Stimulated activated CD8-positive, alpha-beta memory T cell treated with anti-CD3 and anti-CD28 coated beads, Interleukin-4, amount 100 ng/mL, for 48 hours (primary cell): ENCODE measurements around the gene DLGAP1.

Experiments used
- DNase-seq: peaks from one replicate; pipeline ENCODE4 v3.0.0-alpha.2; 2020

DLGAP1 gene

GRCh38 chr18:3982541-3982940, 472.6 kb downstream of the DLGAP1 start:
- no peak for DNase-seq

GRCh38 chr18:3979024-3979423, 476.1 kb downstream of the DLGAP1 start:
- no peak for DNase-seq

- no peak for DNase-seq
Observed at GRCh38 chr18:3973191-3973850, 481.8 kb downstream of the DLGAP1 start.

- DNase-seq = no peak
Observed at GRCh38 chr18:3972291-3972930, 482.7 kb downstream of the DLGAP1 start.

GRCh38 chr18:3970929-3971328, 484.2 kb downstream of the DLGAP1 start:
- no peak for DNase-seq

- DNase-seq = no peak
Observed at GRCh38 chr18:3967359-3968180, 487.5 kb downstream of the DLGAP1 start.

GRCh38 chr18:3966642-3967358, 488.3 kb downstream of the DLGAP1 start:
- DNase-seq = no peak

GRCh38 chr18:3966246-3966641, 488.9 kb downstream of the DLGAP1 start:
- no peak for DNase-seq

GRCh38 chr18:3960977-3961376, 494.1 kb downstream of the DLGAP1 start:
- no peak for DNase-seq

- DNase-seq = no peak
Observed at GRCh38 chr18:3960142-3960541, 495.0 kb downstream of the DLGAP1 start.

- DNase-seq = no peak
Observed at GRCh38 chr18:3952031-3952430, 503.1 kb downstream of the DLGAP1 start.

- DNase-seq = no peak
Observed at GRCh38 chr18:3950668-3951404, 504.3 kb downstream of the DLGAP1 start.

GRCh38 chr18:3948958-3949357, 506.1 kb downstream of the DLGAP1 start:
- DNase-seq = no peak

- DNase-seq = no peak
Observed at GRCh38 chr18:3947383-3947782, 507.7 kb downstream of the DLGAP1 start.

GRCh38 chr18:3935305-3935704, 519.8 kb downstream of the DLGAP1 start:
- DNase-seq = no peak

- no peak for DNase-seq
Observed at GRCh38 chr18:3932276-3932675, 522.8 kb downstream of the DLGAP1 start.

GRCh38 chr18:3931542-3932112, 523.5 kb downstream of the DLGAP1 start:
- DNase-seq = no peak

- DNase-seq = no peak
Observed at GRCh38 chr18:3931013-3931315, 524.1 kb downstream of the DLGAP1 start.

- DNase-seq = no peak
Observed at GRCh38 chr18:3930126-3931012, 524.7 kb downstream of the DLGAP1 start.

- DNase-seq = no peak
Observed at GRCh38 chr18:3924455-3924854, 530.7 kb downstream of the DLGAP1 start.

GRCh38 chr18:3923750-3924149, 531.4 kb downstream of the DLGAP1 start:
- DNase-seq = no peak
